HepG2 (cell line): ENCODE results near the gene RPS6KL1. TPM values are rescaled to one million over a fixed set of nuclear protein-coding genes. Genes with fewer than 3 reads are reported as not detected.

ENCODE experiments used
- CBX1 ChIP-seq: IDR thresholded peaks from one replicate; pipeline ENCODE4 v1.6.1; 2016; ENCODE audit warnings: antibody characterized with exemption, low read depth
- IKZF5 ChIP-seq: IDR thresholded peaks from 2 replicates; pipeline ENCODE4 v1.6.1; 2018; ENCODE audit warnings: missing genetic modification reagents, mild to moderate bottlenecking, missing compliant biosample characterization
- LCORL ChIP-seq, 2 experiments: fragments of 450-650 bp in 1 of 2; sonication (generic) in 1 of 2; formaldehyde crosslinking in 1 of 2; IDR thresholded peaks; 2 replicates each; pipeline versions ENCODE4 v1.5.0 to v1.6.1; 2017 to 2020; ENCODE audit warnings: antibody characterized with exemption in 1 of 2, missing genetic modification reagents in 1 of 2
- NCOA5 ChIP-seq: sonication (generic); formaldehyde crosslinking; IDR thresholded peaks from 2 replicates; pipeline ENCODE4 v1.4.0; 2020; ENCODE audit warnings: missing genetic modification reagents
- NFIC ChIP-seq: IDR thresholded peaks from 2 replicates; pipeline ENCODE4 v1.6.1; 2012; ENCODE audit warnings: mild to moderate bottlenecking, low read length, inconsistent platforms
- PRDM15 ChIP-seq: sonication (generic); formaldehyde crosslinking; IDR thresholded peaks from 2 replicates; pipeline ENCODE4 v1.4.0; 2020; ENCODE audit warnings: missing genetic modification reagents
- SOX5 ChIP-seq: IDR thresholded peaks from 2 replicates; pipeline ENCODE4 v1.6.1; 2016; ENCODE audit warnings: borderline replicate concordance
- TBX2 ChIP-seq: sonication (generic); formaldehyde crosslinking; IDR thresholded peaks from 2 replicates; pipeline ENCODE4 v1.5.0; 2020; ENCODE audit warnings: missing genetic modification reagents, mild to moderate bottlenecking, borderline replicate concordance
- ZFAT ChIP-seq: sonication (generic); formaldehyde crosslinking; conservative IDR thresholded peaks from 2 replicates; pipeline ENCODE4 v1.8.1; 2023; ENCODE audit warnings: missing genetic modification reagents, inconsistent platforms
- ZNF101 ChIP-seq: sonication (generic); formaldehyde crosslinking; IDR thresholded peaks from 2 replicates; pipeline ENCODE4 v1.4.0; 2020; ENCODE audit warnings: mild to moderate bottlenecking, low read depth, missing genetic modification reagents, borderline replicate concordance
- ZNF441 ChIP-seq: sonication (generic); formaldehyde crosslinking; IDR thresholded peaks from 2 replicates; pipeline ENCODE4 v1.7.0; 2021; ENCODE audit warnings: missing genetic modification reagents, borderline replicate concordance
- ZNF563 ChIP-seq: sonication (generic); formaldehyde crosslinking; IDR thresholded peaks from 2 replicates; pipeline ENCODE4 v1.8.0; 2022; ENCODE audit warnings: mild to moderate bottlenecking, moderate library complexity, missing genetic modification reagents
- ZNF576 ChIP-seq: sonication (generic); formaldehyde crosslinking; IDR thresholded peaks from 2 replicates; pipeline ENCODE4 v1.4.0; 2020; ENCODE audit warnings: mild to moderate bottlenecking, missing genetic modification reagents
- ZNF687 ChIP-seq: sonication (generic); formaldehyde crosslinking; IDR thresholded peaks from 2 replicates; pipeline ENCODE4 v1.5.1; 2020; ENCODE audit warnings: mild to moderate bottlenecking, missing genetic modification reagents, moderate library complexity
- ZNF75D ChIP-seq: sonication (generic); formaldehyde crosslinking; IDR thresholded peaks from 2 replicates; pipeline ENCODE4 v1.8.1; 2023; ENCODE audit warnings: missing genetic modification reagents, mild to moderate bottlenecking, borderline replicate concordance
- ZNF800 ChIP-seq: sonication (generic); formaldehyde crosslinking; IDR thresholded peaks from 2 replicates; pipeline ENCODE4 v1.4.0; 2020; ENCODE audit warnings: missing genetic modification reagents
- ZNF883 ChIP-seq: sonication (generic); formaldehyde crosslinking; IDR thresholded peaks from 2 replicates; pipeline ENCODE4 v1.5.1; 2020; ENCODE audit warnings: mild to moderate bottlenecking, missing genetic modification reagents; ENCODE audit errors: not compliant biosample characterization
- polyA plus RNA-seq, 8 experiments: library from polyadenylated mRNA; depleted of rRNA in 3 of 8; stranded (reverse) in 7 of 8; unstranded in 1 of 8; fragments of >200 nt; fragmentation: Illumina TruSeq in 4 of 8; extraction: Trizol in 4 of 8; gene quantifications; 2 replicates each; pipeline versions ENCODE4 v1.2.1 to v1.2.3, GENCODE V29; 2011 to 2016; ENCODE audit warnings: low read depth in 4 of 8, missing spikeins in 1 of 8, mixed read lengths in 1 of 8; ENCODE audit not compliant: insufficient read depth in 1 of 8
- total RNA-seq, 5 experiments: library from RNA; depleted of rRNA; stranded (reverse); fragments of >200 nt; fragmentation: Illumina TruSeq; extraction: Trizol; gene quantifications; 2 replicates each; pipeline ENCODE4 v1.2.3, GENCODE V29; 2016; ENCODE audit warnings: low read depth in 1 of 5

Gene RPS6KL1
- total and polyA plus RNA-seq, 2 of the 13 experiments (the other 11 are each of a cell fraction or from before 2014, with no cell fraction given) = 6.5 to 11.5 TPM

- TF ChIP-seq TBX2 (CRISPR knock-in tag) (peak; percentile 75), PRDM15 (no peak), CBX1 (no peak), SOX5 (CRISPR knock-in tag) (peak; percentile 57; the same call in 1 of the 2 replicates), ZNF75D (no peak), ZFAT (CRISPR knock-in tag) (no peak), LCORL (IDR thresholded peaks at IDR 0.05) (no peak), LCORL (CRISPR knock-in tag; IDR thresholded peaks at IDR 0.05) (no peak), NFIC (no peak), ZNF576 (CRISPR knock-in tag) (no peak), ZNF441 (CRISPR knock-in tag) (no peak), ZNF687 (CRISPR knock-in tag) (peak; percentile 74), ZNF883 (CRISPR knock-in tag) (no peak), ZNF101 (CRISPR knock-in tag) (no peak), ZNF563 (0 out of 2 replicates have a peak, but pooled peaks have one; percentile 18), ZNF800 (no peak), IKZF5 (CRISPR knock-in tag) (0 out of 2 replicates have a peak, but pooled peaks have one; percentile 8), NCOA5 (CRISPR knock-in tag) (no peak)
Measured at GRCh38 chr14:74945852-74946658, 23.0 kb upstream of the RPS6KL1 start (continued).
